Suprapubic skin (tissue), 4 donors: ENCODE data around the gene UBA7. TPM values are rescaled to one million over a fixed set of nuclear protein-coding genes. Genes with fewer than 3 reads are reported as not detected.

Source experiments
- DNase-seq, 2 donors: peaks; one replicate each; pipeline ENCODE4 v3.0.0-alpha.2; 2019; ENCODE audit warnings: low spot score in 2 of 2
- H3K27ac ChIP-seq: fragments of 200-600 bp; sonication (generic); one replicate; pipeline ENCODE4 v1.5.1; 2019
- H3K27me3 ChIP-seq: fragments of 200-600 bp; sonication (generic); one replicate; pipeline ENCODE4 v1.5.1; 2019
- H3K36me3 ChIP-seq: fragments of 200-600 bp; sonication (generic); one replicate; pipeline ENCODE4 v1.5.1; 2019
- H3K4me1 ChIP-seq: fragments of 200-600 bp; sonication (generic); one replicate; pipeline ENCODE4 v1.5.1; 2019
- H3K4me3 ChIP-seq: fragments of 200-600 bp; sonication (generic); one replicate; pipeline ENCODE4 v1.5.1; 2019; ENCODE audit warnings: mild to moderate bottlenecking
- H3K9me3 ChIP-seq: fragments of 200-600 bp; sonication (generic); one replicate; pipeline ENCODE4 v1.5.1; 2019
- CTCF ChIP-seq, 2 donors: fragments of 200-600 bp in 1 of 2; fragments of 450-650 bp in 1 of 2; sonication (generic) in 1 of 2; IDR thresholded peaks; one replicate each; pipeline ENCODE4 v1.5.1; 2016 to 2019; ENCODE audit warnings: antibody characterized with exemption in 2 of 2, mild to moderate bottlenecking in 1 of 2, moderate library complexity in 1 of 2
- EP300 ChIP-seq: sonication (generic); formaldehyde crosslinking; IDR thresholded peaks from one replicate; pipeline ENCODE4 v1.6.1; 2017; ENCODE audit warnings: antibody characterized with exemption
- POLR2A ChIP-seq, 2 donors: fragments of 450-650 bp; IDR thresholded peaks; one replicate each; pipeline ENCODE4 v1.6.1; 2017; ENCODE audit warnings: antibody characterized with exemption in 2 of 2, mild to moderate bottlenecking in 2 of 2, moderate library complexity in 2 of 2
- POLR2AphosphoS5 ChIP-seq, 3 donors: sonication (generic); formaldehyde crosslinking; IDR thresholded peaks; one replicate each; pipeline ENCODE4 v1.6.1; 2017; ENCODE audit warnings: antibody characterized with exemption in 3 of 3
- WGBS: methylation state at CpG from one replicate; pipeline ENCODE4 v1.1.5; 2018; 5-methylcytosine and 5-hydroxymethylcytosine counted together
- total RNA-seq, 4 donors: library from RNA; depleted of rRNA; stranded (reverse); fragments of >200 nt; gene quantifications; one replicate each; pipeline ENCODE4 v1.1.0, GENCODE V29; 2016

UBA7 gene
- total RNA-seq, 4 donors from 2014 or later, result 15.3 to 54.4 (median 31.2) TPM

- Histone ChIP-seq H3K27ac (peak overlapping the region; percentile 94), H3K36me3 (peaks cover 6% of the 10 kb centered on the region), H3K4me3 (peak overlapping the region; percentile 92), H3K4me1 (peaks cover 58% of the 10 kb centered on the region), H3K27me3 (no peaks in the 10 kb centered on the region), H3K9me3 (no peaks in the 10 kb centered on the region)
- DNase-seq, result no peak
- no peak for TF ChIP-seq EP300
- WGBS, result 31% methylated on average over 14 of the region's 26 CpGs
These were observed 9.4 kb downstream of the UBA7 start for GRCh38 chr3:49804141-49805041.

GRCh38 chr3:49803465-49804140 lies 10.2 kb downstream of the UBA7 start:
- TF ChIP-seq POLR2AphosphoS5 (IDR thresholded peaks at IDR 0.05) (peak in 1 of 3 donors; percentile 58), POLR2A (IDR thresholded peaks at IDR 0.05) (no peak), EP300 (no peak), CTCF (IDR thresholded peaks at IDR 0.05) (no peak)
- DNase-seq, result peak in 1 of 2 donors; percentile 79
- peak overlapping the region; percentile 94 for H3K27ac ChIP-seq
- no peaks in the 10 kb centered on the region for H3K27me3 ChIP-seq
- H3K4me3 ChIP-seq, result peak overlapping the region; percentile 92
- no peaks in the 10 kb centered on the region for H3K36me3 ChIP-seq
- peaks cover 61% of the 10 kb centered on the region for H3K4me1 ChIP-seq
- WGBS, result 0% methylated on average over 15 of the region's 41 CpGs
- no peaks in the 10 kb centered on the region for H3K9me3 ChIP-seq

GRCh38 chr3:49802719-49803464 lies 10.9 kb downstream of the UBA7 start, which contains the start of gene INKA1:
TSS of gene INKA1 (plus strand) at chr3:49803261. CDS start at chr3:49803393, 132 bp downstream.
- Histone ChIP-seq H3K9me3 (no peaks in the 10 kb centered on the region), H3K27ac (peak within 1 kb of the TSS; percentile 94), H3K4me1 (peaks cover 60% of the 10 kb centered on the region), H3K27me3 (no peaks in the 10 kb centered on the region), H3K4me3 (peak within 1 kb of the TSS; percentile 92), H3K36me3 (no peaks in the 10 kb centered on the region)
- TF ChIP-seq CTCF (IDR thresholded peaks at IDR 0.05), result peak; percentile 62 to 90
- peak in 1 of 2 donors; percentile 40 for TF ChIP-seq POLR2A (IDR thresholded peaks at IDR 0.05)
- TF ChIP-seq POLR2AphosphoS5 (IDR thresholded peaks at IDR 0.05), result peak in 1 of 3 donors; percentile 36
- TF ChIP-seq EP300, result no peak
- WGBS, result 0% methylated on average over 12 of the region's 71 CpGs
- DNase-seq, result peak; percentile 95 to 97

- Histone ChIP-seq H3K27me3 (no peaks in the 10 kb centered on the region), H3K4me3 (no peak overlapping the region), H3K9me3 (no peaks in the 10 kb centered on the region), H3K36me3 (no peaks in the 10 kb centered on the region), H3K27ac (no peak overlapping the region), H3K4me1 (peaks cover 42% of the 10 kb centered on the region)
- WGBS, result 91% methylated on average over 2 of the region's 2 CpGs
- TF ChIP-seq POLR2AphosphoS5 (IDR thresholded peaks at IDR 0.05), result no peak
- no peak for TF ChIP-seq CTCF (IDR thresholded peaks at IDR 0.05)
- no peak for TF ChIP-seq EP300
- no peak for TF ChIP-seq POLR2A (IDR thresholded peaks at IDR 0.05)
- no peak for DNase-seq
These were observed 12.6 kb downstream of the UBA7 start for GRCh38 chr3:49801160-49801559.

GRCh38 chr3:49799761-49800160 lies 14.0 kb downstream of the UBA7 start, which contains the start of gene CDHR4:
TSS of gene CDHR4 (minus strand) at chr3:49799873. CDS start at chr3:49799812, 61 bp downstream.
- no peak for DNase-seq

More at GRCh38 chr3:49799761-49800160, 14.0 kb downstream of the UBA7 start, which contains the start of gene CDHR4:
- no peak within 1 kb of the TSS for H3K4me3 ChIP-seq
- no peaks in the 10 kb centered on the region for H3K36me3 ChIP-seq
- peaks cover 28% of the 10 kb centered on the region for H3K4me1 ChIP-seq
- H3K9me3 ChIP-seq, result no peaks in the 10 kb centered on the region
- H3K27me3 ChIP-seq, result no peaks in the 10 kb centered on the region
- no peak for TF ChIP-seq POLR2A (IDR thresholded peaks at IDR 0.05)
- TF ChIP-seq EP300, result no peak
- TF ChIP-seq POLR2AphosphoS5 (IDR thresholded peaks at IDR 0.05), result no peak
- no peak for TF ChIP-seq CTCF (IDR thresholded peaks at IDR 0.05)
- 48% methylated on average over 4 of the region's 4 CpGs for WGBS
- H3K27ac ChIP-seq, result no peak within 1 kb of the TSS
